HepG2 (cell line): ENCODE results near the gene TMCC1.

Source experiments
- CTCF ChIP-seq: sonication (generic); formaldehyde crosslinking; IDR thresholded peaks from 2 replicates; pipeline ENCODE4 v1.5.0; 2020; ENCODE audit warnings: mild to moderate bottlenecking, missing genetic modification reagents, moderate library complexity
- MYC ChIP-seq: sonication (generic); formaldehyde crosslinking; IDR thresholded peaks from 2 replicates; pipeline ENCODE4 v1.9.0; 2021; ENCODE audit warnings: missing genetic modification reagents, borderline replicate concordance
- RBAK ChIP-seq: sonication (generic); formaldehyde crosslinking; IDR thresholded peaks from 2 replicates; pipeline ENCODE4 v1.5.1; 2020; ENCODE audit warnings: mild to moderate bottlenecking, missing genetic modification reagents
- U2AF2 ChIP-seq: fragments of 200-400 bp; formaldehyde crosslinking; IDR thresholded peaks from 2 replicates; pipeline ENCODE4 v1.6.1; 2017; ENCODE audit warnings: low read depth, mild to moderate bottlenecking, low read length

GRCh38 chr3:129673012-129673411, 220.5 kb downstream of the TMCC1 start:
- TF ChIP-seq U2AF2: no peak
- TF ChIP-seq CTCF (CRISPR knock-in tag): no peak
- TF ChIP-seq MYC (CRISPR knock-in tag): no peak
- TF ChIP-seq RBAK: no peak
